SHP77 treated with DMSO at 0.1 percent for 48 hours (cell line): Measurements from ENCODE around the gene SEC23IP.

ENCODE experiments used
- DNase-seq: peaks from one replicate; lab custom pipeline; 2025; lab: John Stamatoyannopoulos, UW

SEC23IP gene

GRCh38 chr10:119940487-119940886 is 48.0 kb downstream of the SEC23IP start:
- no peak for DNase-seq

- no peak for DNase-seq
Measured at GRCh38 chr10:119942973-119943372, 50.4 kb downstream of the SEC23IP start.

GRCh38 chr10:119945805-119946204 is 53.3 kb downstream of the SEC23IP start:
- DNase-seq = no peak

- no peak for DNase-seq
Measured at GRCh38 chr10:119947300-119947699, 54.8 kb downstream of the SEC23IP start.

GRCh38 chr10:119957451-119957850 is 64.9 kb downstream of the SEC23IP start:
- DNase-seq = no peak

GRCh38 chr10:119962837-119963236 is 70.3 kb downstream of the SEC23IP start:
- no peak for DNase-seq

- no peak for DNase-seq
Measured at GRCh38 chr10:119967066-119967465, 74.5 kb downstream of the SEC23IP start.

GRCh38 chr10:119969609-119970008 is 77.1 kb downstream of the SEC23IP start:
- no peak for DNase-seq

GRCh38 chr10:119970107-119970506 is 77.6 kb downstream of the SEC23IP start:
- no peak for DNase-seq

- DNase-seq = no peak
Measured at GRCh38 chr10:119970963-119971362, 78.4 kb downstream of the SEC23IP start.

- no peak for DNase-seq
Measured at GRCh38 chr10:119973281-119973680, 80.8 kb downstream of the SEC23IP start.

- no peak for DNase-seq
Measured at GRCh38 chr10:119976421-119976820, 83.9 kb downstream of the SEC23IP start.

- DNase-seq = no peak
Measured at GRCh38 chr10:119980956-119981750, 88.6 kb downstream of the SEC23IP start.

GRCh38 chr10:119981826-119982225 is 89.3 kb downstream of the SEC23IP start:
- DNase-seq = no peak

GRCh38 chr10:119988333-119988732 is 95.8 kb downstream of the SEC23IP start:
- DNase-seq = no peak

- no peak for DNase-seq
Measured at GRCh38 chr10:119989966-119990365, 97.4 kb downstream of the SEC23IP start.

- no peak for DNase-seq
Measured at GRCh38 chr10:119991066-119991465, 98.5 kb downstream of the SEC23IP start.

GRCh38 chr10:119991816-119992215 is 99.3 kb downstream of the SEC23IP start:
- no peak for DNase-seq
